Uterus (tissue), 4 donors: ENCODE data around the gene FBLN2. TPM values are rescaled to one million over a fixed set of nuclear protein-coding genes. Genes with fewer than 3 reads are reported as not detected.

Source experiments
- DNase-seq, 2 donors: peaks; one replicate each; pipeline ENCODE4 v3.0.0-alpha.2; 2019 to 2020
- H3K27ac ChIP-seq, 2 donors: fragments of 200-600 bp; sonication (generic); 1 replicate in 1 of 2; 2 replicates in 1 of 2; pipeline ENCODE4 v1.5.1; 2016 to 2018
- H3K27me3 ChIP-seq, 2 donors: fragments of 200-600 bp; sonication (generic); one replicate each; pipeline ENCODE4 v1.5.1; 2018 to 2019; ENCODE audit warnings: control low read depth in 1 of 2
- H3K36me3 ChIP-seq, 2 donors: fragments of 200-600 bp; sonication (generic); one replicate each; pipeline ENCODE4 v1.5.1; 2019; ENCODE audit warnings: control low read depth in 1 of 2
- H3K4me1 ChIP-seq, 2 donors: fragments of 200-600 bp; sonication (generic); one replicate each; pipeline ENCODE4 v1.5.1; 2018 to 2019; ENCODE audit warnings: control low read depth in 1 of 2
- H3K4me3 ChIP-seq, 2 donors: fragments of 200-600 bp; sonication (generic); 1 replicate in 1 of 2; 2 replicates in 1 of 2; pipeline ENCODE4 v1.5.1; 2018 to 2019; ENCODE audit warnings: mild to moderate bottlenecking in 1 of 2
- H3K9me3 ChIP-seq, 2 donors: fragments of 200-600 bp; sonication (generic); one replicate each; pipeline ENCODE4 v1.5.1; 2019; ENCODE audit warnings: control low read depth in 1 of 2
- CTCF ChIP-seq, 4 experiments: fragments of 200-600 bp in 2 of 4; fragments of 450-650 bp in 2 of 4; sonication (generic) in 2 of 4; IDR thresholded peaks; one replicate each; pipeline ENCODE4 v1.5.1; 2016 to 2019; ENCODE audit warnings: antibody characterized with exemption in 4 of 4, mild to moderate bottlenecking in 2 of 4, moderate library complexity in 1 of 4
- POLR2A ChIP-seq, 2 donors: fragments of 450-650 bp; IDR thresholded peaks; one replicate each; pipeline ENCODE4 v1.6.1; 2016; ENCODE audit warnings: antibody characterized with exemption in 2 of 2, mild to moderate bottlenecking in 1 of 2, moderate library complexity in 1 of 2
- intact Hi-C: fragments of 100-400 bp; cut with DNase I; formaldehyde crosslinking; loops from one replicate; pipeline ENCODE4 v1.15.1; 2023; ENCODE audit warnings: low total_unique reads
- total RNA-seq, 4 donors: library from RNA; depleted of rRNA in 3 of 4; stranded (reverse); fragments of >200 nt in 3 of 4; gene quantifications; one replicate each; pipeline versions ENCODE4 v1.1.0 to v1.2.4, GENCODE V29; 2014 to 2023
- donor health status: DM: yes; HTN: yes; CAD: no.

Gene FBLN2
- total RNA-seq, 4 donors from 2014 or later = 39.2 to 217 (median 48.6) TPM

- DNase-seq = no peak
- intact Hi-C loops = no loop called here
- Histone ChIP-seq H3K4me1 (no peaks in the 10 kb centered on the region), H3K27me3 (no peaks in the 10 kb centered on the region), H3K27ac (no peak overlapping the region), H3K9me3 (no peaks in the 10 kb centered on the region), H3K36me3 (no peaks in the 10 kb centered on the region), H3K4me3 (no peak overlapping the region)
- no peak for TF ChIP-seq POLR2A (IDR thresholded peaks at IDR 0.05)
- TF ChIP-seq CTCF (IDR thresholded peaks at IDR 0.05) = no peak
Observed at GRCh38 chr3:13614607-13615006, 65.7 kb downstream of the FBLN2 start.

- H3K36me3 ChIP-seq = no peaks in the 10 kb centered on the region
- H3K4me1 ChIP-seq = no peaks in the 10 kb centered on the region
- no peak overlapping the region for H3K27ac ChIP-seq
- no peak for TF ChIP-seq POLR2A (IDR thresholded peaks at IDR 0.05)
- TF ChIP-seq CTCF (IDR thresholded peaks at IDR 0.05) = no peak
- intact Hi-C loops = no loop called here
- H3K9me3 ChIP-seq = no peaks in the 10 kb centered on the region
- DNase-seq = no peak
- H3K4me3 ChIP-seq = no peak overlapping the region
- no peaks in the 10 kb centered on the region for H3K27me3 ChIP-seq
Observed at GRCh38 chr3:13615019-13615528, 66.1 kb downstream of the FBLN2 start.

GRCh38 chr3:13616359-13616758, 67.4 kb downstream of the FBLN2 start:
- DNase-seq = no peak
- intact Hi-C loops = no loop called here
- H3K36me3 ChIP-seq = no peaks in the 10 kb centered on the region

GRCh38 chr3:13617097-13617738, 68.3 kb downstream of the FBLN2 start:
- H3K36me3 ChIP-seq = no peaks in the 10 kb centered on the region
- intact Hi-C loops = no loop called here
- no peak overlapping the region for H3K4me3 ChIP-seq
- TF ChIP-seq CTCF (IDR thresholded peaks at IDR 0.05) (no peak), POLR2A (IDR thresholded peaks at IDR 0.05) (no peak)
- H3K4me1 ChIP-seq = no peaks in the 10 kb centered on the region
- no peaks in the 10 kb centered on the region for H3K9me3 ChIP-seq
- DNase-seq = no peak
- H3K27ac ChIP-seq = no peak overlapping the region
- H3K27me3 ChIP-seq = no peaks in the 10 kb centered on the region

More at GRCh38 chr3:13616359-13616758, 67.4 kb downstream of the FBLN2 start:
- Histone ChIP-seq H3K27ac (no peak overlapping the region), H3K27me3 (no peaks in the 10 kb centered on the region), H3K4me3 (no peak overlapping the region), H3K9me3 (no peaks in the 10 kb centered on the region), H3K4me1 (no peaks in the 10 kb centered on the region)
- TF ChIP-seq CTCF (IDR thresholded peaks at IDR 0.05) (no peak), POLR2A (IDR thresholded peaks at IDR 0.05) (no peak)

GRCh38 chr3:13617981-13618380, 69.1 kb downstream of the FBLN2 start:
- Histone ChIP-seq H3K27ac (no peak overlapping the region), H3K27me3 (no peaks in the 10 kb centered on the region), H3K4me1 (no peaks in the 10 kb centered on the region), H3K36me3 (no peaks in the 10 kb centered on the region), H3K4me3 (no peak overlapping the region), H3K9me3 (no peaks in the 10 kb centered on the region)
- TF ChIP-seq POLR2A (IDR thresholded peaks at IDR 0.05) (no peak), CTCF (IDR thresholded peaks at IDR 0.05) (no peak)
- no peak for DNase-seq
- intact Hi-C loops = no loop called here
